Cortex of kidney (tissue), 1 donor: ENCODE data around the gene RPL27.
"Not testable (repeated sequence)": the region's sequence is repeated elsewhere in the genome, so short reads cannot be mapped to it uniquely, and the experiment has no call there.

Source experiments
- DNase-seq: peaks from one replicate; lab custom pipeline; 2025; lab: John Stamatoyannopoulos, UW

The RPL27 gene

DNA sequence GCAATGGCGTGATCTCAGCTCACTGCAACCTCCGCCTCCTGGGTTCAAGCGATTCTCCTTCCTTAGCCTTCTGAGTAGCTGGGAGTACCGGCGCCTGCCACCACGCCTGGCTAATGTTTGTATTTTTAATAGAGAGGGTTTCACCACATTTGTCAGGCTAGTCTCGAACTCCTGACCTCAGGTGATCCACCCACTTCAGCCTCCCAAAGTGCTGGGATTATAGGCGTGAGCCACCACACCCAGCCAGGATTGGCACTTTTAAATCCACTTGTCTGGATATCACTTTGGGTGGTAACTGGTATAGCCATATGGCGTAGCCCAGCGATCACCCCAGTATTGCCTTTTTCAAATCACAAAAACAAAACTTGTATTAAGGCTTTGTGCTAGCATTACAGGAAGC, 4.3 kb upstream of the RPL27 start:
- not testable (repeated sequence) for DNase-seq

DNA sequence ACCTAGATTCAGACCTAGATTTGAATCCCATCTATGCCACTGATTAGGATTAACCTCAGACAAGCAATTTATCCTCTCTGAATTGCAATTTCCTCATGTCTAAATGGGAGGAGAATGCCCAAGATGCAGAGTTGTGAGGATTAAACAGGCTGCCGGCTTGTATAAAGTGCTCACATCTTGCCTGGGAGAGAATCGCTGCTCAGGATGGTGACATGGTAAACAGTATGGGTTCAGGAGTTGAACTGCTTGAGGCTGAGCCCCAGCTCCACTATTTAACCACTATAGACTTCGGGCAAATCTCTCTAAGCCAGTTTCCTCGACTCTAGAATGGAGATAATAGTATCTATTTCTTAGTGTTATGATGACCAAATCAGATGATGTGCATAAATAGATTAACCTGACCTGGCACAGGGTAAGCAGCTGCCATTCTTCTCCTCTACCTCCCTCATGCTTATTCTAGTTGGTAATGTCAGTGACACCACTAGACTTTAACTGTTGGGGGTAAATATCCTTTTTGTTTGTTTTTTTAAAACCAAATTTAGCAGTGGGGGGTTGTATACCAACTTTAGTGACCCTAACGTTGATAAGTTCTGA, 732 bp upstream of the RPL27 start:
- no peak for DNase-seq

DNA sequence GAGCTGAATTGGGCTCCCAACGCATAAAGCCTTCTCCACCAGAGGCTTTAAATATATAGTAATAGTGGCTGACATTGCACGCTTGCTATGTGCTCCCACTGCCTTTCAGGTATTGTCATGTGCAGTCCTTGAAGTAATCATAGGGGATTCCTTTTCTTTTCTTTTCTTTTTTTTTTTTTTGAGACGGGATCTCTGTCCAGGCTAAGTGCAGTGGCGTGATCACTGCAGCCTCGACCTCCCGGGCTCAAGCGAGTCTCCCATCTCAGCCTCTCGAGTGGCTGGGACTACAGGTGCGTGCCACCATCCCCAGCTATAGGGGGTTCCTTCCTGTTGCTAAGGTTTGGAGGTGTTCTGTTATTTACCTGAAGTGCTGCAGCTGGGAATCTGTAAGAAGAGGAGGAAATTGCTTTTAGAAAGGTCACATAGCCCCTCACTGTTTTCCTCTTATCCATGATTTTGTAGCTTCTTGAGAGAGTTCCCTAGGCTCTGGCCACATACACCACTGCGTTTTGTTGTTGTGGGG, 845 bp downstream of the RPL27 start:
- no peak for DNase-seq

DNA sequence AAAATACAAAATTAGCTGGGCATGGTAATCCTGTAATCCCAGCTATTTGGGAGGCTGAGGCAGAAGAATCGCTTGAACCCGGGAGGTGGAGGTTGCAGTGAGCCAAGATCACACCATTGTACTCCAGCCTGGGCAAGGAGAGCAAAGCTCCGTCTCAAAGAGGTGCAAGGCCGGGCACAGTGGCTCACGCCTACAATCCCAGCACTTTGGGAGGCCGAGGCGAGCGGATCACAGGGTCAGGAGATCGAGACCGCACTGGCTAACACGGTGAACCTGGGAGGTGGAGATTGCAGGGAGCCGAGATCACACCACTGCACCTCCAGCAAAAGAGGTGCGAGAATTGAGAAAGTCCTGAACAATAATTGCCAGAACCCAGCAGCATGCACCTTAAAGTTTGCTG, 2.7 kb downstream of the RPL27 start:
- DNase-seq: not testable (repeated sequence)

DNA sequence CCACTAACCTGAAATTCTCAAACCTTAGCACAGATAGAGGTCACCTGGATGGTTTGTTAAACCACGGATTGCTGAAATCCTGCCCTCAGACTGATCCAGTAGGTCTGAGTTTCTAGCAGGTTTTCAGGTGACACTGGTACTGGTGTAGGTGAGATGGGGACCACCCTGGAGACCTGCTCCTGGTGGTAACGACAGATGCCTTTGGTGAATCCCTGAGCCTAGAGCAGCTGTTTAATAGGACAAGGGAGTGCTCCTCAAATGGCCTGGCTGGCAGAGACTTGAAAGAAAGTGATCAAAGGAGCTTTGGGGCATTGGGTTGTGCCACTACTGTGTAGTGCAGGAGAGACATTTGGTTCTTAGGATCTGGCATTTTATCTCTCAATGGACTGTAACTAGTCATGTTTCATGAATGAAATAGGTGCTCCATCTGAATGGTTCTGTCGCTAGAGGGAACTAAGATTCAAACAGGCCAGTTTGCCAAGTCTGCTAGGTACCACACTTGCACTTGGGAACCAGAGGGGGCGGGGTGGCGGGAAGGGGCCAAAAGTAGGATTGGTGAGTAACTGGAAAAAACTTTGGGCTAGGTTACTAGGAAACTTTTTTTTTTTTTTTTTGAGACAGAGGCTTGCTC, 5.4 kb downstream of the RPL27 start:
- no peak for DNase-seq

DNA sequence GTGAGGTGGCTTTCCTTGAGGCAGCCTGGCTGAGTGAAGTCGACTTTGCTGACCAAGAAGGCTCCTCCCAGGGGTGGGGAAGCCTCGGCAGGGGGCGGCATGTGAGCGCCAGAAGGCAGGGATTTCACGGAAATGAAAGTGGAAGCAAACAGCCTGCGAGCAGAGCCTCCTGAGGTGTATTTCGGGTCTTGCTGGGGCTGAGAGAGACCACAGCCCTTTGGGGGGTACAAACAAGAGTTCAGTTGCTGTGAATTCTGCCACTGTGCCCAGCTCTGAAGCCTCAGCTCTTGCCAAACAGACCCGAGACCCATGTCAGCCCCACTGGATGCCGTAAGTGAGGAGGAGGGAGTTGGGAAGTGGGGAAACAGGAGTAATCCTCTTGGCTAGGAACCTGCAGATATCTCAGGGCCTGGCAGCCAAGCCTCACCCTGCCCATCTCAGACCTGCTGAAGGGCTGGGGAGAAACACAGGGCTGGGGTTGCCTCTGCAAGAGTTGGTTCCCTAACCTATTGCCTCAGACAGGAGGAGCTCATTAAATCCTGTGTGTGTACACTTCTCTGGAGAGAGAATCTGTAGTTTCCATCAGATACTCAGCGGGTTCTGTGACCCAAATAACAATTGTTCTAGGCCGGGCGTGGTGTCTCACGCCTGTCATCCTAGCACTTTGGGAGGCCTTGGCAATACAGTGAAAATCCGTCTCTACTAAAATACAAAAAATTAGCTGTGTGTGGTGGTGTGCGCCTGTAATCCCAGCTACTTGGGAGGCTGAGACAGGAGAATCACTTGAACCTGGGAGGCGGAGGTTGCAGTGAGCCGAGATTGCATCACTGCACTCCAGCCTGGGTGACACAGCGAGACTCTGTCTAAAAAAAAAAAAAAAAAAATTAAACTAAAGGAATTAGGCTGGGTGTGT, 8.7 kb downstream of the RPL27 start, which contains the start of gene IFI35:
Gene IFI35 (plus strand): TSS at position 146 of the 913 bp plus-strand sequence. CDS start 164 bp downstream, at position 310.
- DNase-seq: no peak

DNA sequence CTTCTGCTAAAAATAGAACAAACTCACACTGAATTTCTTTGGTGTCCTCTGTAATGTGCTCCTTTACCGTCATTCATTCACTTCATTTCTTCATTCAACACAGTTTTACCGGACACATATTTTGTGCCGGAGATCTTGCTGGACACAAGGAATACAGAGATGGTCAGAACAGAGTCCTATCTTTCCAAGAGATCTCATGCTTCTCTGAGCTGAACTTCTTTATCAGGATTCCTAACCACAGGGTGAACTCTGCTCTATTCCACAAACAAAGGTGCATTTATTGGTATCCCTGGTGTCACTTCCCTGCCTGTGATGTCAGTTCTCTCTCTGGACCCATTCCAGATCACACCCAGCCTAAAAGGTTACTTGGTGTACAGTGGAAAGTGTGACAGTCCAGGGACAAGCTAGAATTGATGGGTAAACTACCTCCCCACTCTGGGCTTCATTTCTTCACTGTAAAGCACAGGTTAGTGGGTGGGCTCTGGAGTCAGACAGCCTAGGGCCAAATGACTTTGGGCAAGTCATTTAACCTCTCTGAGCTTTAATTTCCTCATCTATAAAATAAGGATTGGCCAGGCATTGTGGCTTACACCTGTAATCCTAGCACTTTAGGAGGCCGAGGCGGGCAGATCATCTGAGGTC, 12.6 kb downstream of the RPL27 start:
- DNase-seq: no peak

DNA sequence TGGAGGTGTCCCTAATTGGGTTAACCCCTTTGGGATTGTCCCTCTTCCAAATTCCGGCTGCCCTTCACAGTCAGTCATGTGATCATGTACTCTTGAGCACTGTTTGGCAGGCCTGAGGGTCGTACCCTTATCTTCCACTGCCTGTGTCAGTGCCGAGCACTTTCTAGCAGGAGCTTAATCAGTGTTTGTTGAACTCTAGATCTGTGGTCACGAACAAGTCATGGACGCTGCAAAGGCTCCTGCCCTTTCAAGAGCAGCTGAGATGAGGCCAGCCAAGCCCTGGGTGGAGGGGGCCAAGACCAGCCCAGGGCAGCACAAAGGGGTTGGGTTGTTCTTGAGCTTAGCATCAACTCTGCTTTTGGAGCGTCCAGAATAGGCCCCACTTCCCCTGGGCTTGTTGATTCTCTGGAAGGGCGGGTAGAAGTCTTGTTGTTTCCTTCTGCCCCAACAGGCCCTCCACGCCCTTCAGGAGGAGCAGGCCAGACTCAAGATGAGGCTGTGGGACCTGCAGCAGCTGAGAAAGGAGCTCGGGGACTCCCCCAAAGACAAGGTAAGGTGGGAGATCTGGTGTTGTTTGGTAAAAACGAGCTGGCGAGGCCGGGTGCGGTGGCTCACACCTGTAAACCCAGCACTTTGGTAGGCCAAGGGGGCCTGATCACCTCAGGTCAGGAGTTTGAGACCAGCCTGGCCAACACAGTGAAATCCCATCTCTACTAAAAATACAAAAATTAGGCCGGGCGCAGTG, 13.7 kb downstream of the RPL27 start:
- no peak for DNase-seq

DNA sequence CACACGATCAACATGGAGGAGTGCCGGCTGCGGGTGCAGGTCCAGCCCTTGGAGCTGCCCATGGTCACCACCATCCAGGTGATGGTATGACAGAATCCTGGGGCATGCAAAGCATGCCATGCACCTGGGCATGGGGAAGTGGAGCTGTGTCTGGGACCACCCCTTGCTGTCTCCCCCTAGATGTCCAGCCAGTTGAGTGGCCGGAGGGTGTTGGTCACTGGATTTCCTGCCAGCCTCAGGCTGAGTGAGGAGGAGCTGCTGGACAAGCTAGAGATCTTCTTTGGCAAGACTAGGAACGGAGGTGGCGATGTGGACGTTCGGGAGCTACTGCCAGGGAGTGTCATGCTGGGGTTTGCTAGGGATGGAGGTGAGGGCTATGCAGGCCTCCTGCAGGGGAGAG, 15.1 kb downstream of the RPL27 start:
- no peak for DNase-seq

DNA sequence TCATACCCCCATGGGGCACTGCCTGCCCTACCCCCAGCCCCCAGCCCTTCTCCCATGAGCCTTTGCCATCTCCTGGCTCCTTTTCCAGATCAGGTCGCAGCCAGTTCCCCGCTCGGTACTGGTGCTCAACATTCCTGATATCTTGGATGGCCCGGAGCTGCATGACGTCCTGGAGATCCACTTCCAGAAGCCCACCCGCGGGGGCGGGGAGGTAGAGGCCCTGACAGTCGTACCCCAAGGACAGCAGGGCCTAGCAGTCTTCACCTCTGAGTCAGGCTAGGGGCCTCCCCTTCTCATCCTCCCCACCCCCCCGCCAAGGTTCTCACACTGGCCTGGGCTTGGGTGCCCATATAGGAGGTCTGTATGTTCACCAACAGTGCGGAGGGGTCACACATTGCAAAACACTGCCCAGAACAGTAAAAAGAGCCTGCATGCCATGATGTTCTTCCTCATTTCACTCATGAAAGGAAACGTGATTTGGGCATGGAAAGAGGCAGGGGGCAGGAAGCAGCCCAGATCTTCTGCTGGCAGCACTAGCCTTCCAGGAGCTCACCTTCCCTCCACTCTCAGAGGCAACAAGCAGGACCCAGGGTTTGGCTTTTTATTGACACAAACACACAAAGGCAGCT, 15.9 kb downstream of the RPL27 start:
- no peak for DNase-seq

DNA sequence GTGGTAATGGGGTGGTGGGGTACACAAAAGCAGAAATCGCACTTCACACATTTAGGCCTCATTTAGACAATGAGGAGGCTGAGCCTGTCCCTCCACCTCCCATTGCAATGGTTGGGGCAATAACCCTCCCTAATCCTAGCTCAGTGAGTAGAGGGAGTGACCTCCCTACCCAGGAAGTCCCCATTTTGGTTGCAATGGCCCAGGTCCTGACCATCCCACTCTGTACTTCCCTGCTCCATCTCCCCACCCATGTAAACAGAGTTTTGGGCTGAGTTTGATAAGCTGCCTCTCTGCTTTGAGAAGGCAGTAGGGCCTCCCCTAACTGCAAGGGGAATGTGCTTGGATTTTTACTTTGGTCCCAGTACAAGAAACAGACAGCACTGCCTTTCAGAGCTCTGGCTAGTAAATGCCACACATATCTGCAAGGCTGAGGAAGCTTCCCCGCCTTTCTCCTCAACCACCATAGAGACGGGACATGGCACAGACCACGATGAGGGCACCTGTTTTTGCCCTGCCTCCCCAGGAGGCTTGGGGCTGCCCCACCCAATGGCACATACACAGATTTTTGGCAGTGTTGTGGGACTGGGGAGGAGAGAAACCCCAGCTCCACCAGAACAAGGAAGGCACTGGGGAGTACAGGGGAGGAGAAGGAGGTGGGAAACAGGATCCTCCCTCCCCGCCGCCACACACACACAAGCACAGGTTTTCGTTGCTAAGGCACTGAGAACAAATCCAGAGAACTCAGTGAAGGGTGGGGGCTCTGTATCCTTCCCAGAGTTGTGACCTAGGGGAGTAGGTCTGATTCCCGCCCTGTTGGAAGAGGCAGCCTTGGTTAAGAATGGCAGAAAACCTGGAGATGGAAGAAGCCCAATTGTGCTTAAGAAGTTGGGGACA, 16.7 kb downstream of the RPL27 start:
- no peak for DNase-seq

DNA sequence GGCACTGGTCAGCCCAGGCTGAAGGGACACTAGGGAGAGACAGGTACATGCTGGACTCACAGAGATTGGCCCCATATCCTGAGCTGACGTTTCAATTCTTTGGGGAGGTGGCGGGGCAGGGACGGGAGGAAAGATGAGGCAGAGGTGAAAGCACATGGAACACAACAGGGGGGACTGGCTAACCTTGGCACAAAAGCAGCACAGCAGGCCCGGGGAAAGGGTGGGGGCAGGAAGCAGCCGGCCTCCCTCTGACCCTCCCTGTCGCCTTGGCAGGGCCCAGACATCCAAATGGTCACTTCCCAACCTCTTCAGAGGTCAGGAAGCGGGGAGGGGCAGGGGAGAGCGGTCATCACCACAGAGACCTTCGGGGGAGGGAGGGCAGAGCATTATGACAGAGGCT, 17.4 kb downstream of the RPL27 start:
- DNase-seq: no peak

DNA sequence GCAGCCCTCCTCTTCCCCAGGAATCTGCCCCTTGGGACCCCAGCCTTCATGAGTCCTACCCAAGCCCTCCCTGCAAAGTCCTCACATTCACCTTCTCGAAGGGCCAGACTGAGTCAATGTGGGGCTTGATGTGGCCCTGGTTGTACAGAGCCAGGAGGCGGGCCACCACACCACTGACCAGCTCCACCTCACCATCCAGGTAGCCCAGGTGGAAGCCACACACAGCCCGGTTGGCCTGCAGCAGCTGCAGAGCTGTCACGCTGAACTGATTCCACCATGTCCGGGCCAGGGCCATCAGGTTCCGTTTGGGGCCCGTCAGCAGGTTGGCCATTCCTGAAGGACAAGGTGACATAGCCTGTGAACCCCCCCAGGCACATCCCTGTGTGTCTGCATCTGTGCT, 18.0 kb downstream of the RPL27 start:
- DNase-seq: no peak

DNA sequence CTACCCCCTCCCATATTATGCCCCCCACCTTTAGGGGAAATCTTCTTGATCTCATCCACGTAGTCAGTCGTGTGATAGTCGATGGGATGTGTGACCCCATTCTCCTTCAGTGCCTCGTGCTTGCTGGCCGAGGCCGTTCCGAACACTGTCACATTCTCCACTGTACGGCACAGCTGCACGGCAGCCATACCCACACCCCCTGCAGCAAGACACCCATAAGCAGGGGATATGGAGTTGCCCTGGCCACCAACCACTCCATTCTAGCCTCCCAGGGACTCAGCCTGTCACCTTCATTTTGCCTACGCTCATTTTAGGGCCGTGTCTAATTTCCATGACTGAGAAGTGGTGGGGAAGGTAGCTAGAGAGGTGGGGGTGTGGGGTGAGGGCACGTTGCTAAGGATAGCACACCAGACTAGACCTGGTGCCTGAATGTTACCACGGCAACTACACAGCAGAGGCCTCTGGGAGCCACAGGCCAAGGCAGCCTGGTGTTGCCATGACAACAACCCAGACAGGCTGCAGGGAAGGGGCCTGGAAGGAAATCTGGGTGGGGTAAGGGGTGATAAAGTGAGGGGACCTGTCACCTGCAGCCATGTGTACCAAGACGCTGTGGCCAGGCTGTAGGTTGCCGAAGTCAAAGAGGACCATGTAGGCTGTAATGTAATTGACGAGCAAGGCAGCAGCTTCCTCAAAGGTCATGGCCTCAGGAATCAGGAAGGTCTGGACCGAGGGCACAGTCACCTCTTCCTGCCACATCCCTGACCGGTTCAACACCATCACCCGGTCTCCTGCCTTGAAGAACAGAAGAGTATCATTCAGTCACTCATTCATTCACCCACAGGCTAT, 20.0 kb downstream of the RPL27 start:
- no peak for DNase-seq

DNA sequence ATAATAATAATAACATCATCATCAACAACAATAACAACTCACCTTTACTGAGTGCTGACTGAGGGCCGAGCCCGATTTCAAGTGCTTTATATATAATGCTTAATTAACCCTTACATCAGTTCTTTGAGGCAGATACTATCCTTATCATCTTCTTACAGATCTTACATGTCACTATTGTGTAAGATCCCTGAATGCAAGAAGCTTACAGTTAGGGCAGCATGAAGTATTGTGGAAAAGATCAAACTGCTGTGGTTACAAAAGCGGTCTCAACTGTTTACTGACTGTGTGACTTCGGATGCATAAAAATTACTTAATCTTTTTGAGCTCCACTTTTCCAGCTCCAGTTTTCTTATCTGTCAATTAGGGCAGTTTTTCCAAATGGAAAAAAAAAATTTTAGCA, 20.7 kb downstream of the RPL27 start:
- DNase-seq: no peak

DNA sequence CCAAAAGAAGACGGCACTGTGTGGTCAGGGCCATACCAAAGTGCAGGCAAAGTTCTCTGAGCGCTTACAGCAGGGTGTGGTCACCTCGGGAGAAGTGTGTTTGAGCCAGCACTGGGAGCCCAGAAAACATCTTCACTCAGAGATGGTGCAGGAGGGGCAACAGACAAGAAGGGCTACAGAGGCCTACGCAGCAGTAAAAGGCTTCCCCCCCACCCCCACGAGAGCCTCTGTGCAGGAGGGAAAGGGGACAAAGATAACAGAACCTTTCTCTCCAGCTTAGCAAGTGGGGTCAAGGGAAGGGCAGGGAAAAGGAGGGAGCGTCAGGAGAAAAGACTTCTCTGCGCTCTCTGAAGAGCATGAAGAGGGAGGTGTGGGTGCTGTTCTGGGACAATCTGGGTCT, 21.2 kb downstream of the RPL27 start:
- DNase-seq: no peak

DNA sequence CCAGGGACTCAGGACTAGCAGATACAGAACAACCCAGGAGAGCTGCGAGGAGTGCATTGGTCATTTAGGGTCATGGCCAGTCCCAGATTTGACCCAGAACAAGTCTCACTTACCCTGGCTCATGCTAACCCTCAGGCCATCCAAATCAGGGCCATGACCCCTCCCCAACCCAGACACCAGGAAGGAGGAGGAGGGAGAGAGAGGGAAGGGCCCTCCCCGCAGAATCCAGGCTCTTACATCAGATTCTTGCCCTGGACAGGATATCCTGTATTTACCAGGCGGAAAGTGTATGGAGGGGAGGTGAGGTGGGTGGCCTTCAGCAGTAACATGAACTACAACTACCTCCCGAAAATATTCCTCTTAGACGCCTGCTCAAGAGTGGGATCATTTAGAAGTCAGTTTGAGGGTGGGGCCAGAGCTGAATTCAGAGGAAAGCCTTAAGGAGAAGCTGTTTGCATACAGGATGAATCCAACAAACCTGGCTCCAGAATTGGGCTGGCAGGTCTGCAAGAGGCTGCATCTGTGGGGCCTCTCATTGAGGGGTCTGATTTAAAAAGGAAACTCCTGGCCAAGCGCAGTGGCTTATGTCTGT, 21.9 kb downstream of the RPL27 start:
- no peak for DNase-seq
